ENCODE measurements around the gene PCDH10. TPM values are rescaled to one million over a fixed set of nuclear protein-coding genes. Genes with fewer than 3 reads are reported as not detected.

The PCDH10 gene
- total RNA-seq, 1 donor from 2014 or later: 0.71 TPM

DNA sequence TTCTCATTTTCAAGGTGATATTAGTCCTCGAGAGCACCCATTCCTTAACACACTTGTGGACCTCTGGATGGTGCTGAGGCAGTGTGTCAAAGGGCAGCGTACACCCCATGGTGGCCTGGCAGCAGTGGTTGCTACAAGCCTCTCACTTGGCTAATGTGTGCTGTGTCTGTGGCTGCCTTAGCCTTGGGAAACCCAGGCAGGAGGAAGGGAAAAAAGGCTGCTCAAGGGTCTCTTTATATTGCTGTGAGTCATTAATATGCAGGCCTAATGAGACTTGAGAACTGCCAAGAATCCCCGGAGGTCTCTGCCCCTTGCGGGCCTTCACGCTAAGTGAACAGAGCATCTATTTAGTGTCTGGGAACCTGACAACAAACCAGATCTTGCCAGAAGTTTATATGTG is 7.0 kb downstream of the PCDH10 start:
- TF ChIP-seq, protein P1, sequence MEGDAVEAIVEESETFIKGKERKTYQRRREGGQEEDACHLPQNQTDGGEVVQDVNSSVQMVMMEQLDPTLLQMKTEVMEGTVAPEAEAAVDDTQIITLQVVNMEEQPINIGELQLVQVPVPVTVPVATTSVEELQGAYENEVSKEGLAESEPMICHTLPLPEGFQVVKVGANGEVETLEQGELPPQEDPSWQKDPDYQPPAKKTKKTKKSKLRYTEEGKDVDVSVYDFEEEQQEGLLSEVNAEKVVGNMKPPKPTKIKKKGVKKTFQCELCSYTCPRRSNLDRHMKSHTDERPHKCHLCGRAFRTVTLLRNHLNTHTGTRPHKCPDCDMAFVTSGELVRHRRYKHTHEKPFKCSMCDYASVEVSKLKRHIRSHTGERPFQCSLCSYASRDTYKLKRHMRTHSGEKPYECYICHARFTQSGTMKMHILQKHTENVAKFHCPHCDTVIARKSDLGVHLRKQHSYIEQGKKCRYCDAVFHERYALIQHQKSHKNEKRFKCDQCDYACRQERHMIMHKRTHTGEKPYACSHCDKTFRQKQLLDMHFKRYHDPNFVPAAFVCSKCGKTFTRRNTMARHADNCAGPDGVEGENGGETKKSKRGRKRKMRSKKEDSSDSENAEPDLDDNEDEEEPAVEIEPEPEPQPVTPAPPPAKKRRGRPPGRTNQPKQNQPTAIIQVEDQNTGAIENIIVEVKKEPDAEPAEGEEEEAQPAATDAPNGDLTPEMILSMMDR (IDR thresholded peaks at IDR 0.05): no peak
- Histone ChIP-seq H3K36me3 (no peaks in the 10 kb centered on the region), H3K4me3 (no peak overlapping the region), H3K27me3 (ENCODE audit: low read depth) (peaks cover 38% of the 10 kb centered on the region), H3K9me3 (no peaks in the 10 kb centered on the region), H3K4me1 (peaks cover 23% of the 10 kb centered on the region), H3K27ac (no peak overlapping the region)
- ATAC-seq: no peak
- intact Hi-C loops (cut with DNase I): no loop called here
- no peak for DNase-seq

DNA sequence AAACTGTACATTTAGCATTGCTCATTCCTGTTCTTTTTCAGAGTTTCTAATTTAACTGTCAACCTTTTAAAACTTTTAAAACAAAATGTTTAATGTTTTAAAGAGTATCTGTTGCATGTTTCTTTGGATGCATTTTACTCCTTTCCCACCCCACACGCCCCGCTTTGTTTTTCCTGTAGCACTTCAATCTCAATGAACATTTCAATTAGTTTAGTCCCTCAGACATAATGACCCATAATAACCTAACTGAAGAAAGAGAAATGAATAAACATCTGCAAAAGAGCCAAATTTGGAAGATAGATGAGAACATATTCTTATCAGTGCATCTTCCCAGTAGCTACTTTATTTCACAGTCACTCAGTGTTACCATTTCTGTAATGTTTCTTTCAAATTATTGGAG is 7.5 kb downstream of the PCDH10 start:
- no peak overlapping the region for H3K27ac ChIP-seq
- no peak for ATAC-seq
- peaks cover 33% of the 10 kb centered on the region for H3K27me3 ChIP-seq (ENCODE audit: low read depth)

DNA sequence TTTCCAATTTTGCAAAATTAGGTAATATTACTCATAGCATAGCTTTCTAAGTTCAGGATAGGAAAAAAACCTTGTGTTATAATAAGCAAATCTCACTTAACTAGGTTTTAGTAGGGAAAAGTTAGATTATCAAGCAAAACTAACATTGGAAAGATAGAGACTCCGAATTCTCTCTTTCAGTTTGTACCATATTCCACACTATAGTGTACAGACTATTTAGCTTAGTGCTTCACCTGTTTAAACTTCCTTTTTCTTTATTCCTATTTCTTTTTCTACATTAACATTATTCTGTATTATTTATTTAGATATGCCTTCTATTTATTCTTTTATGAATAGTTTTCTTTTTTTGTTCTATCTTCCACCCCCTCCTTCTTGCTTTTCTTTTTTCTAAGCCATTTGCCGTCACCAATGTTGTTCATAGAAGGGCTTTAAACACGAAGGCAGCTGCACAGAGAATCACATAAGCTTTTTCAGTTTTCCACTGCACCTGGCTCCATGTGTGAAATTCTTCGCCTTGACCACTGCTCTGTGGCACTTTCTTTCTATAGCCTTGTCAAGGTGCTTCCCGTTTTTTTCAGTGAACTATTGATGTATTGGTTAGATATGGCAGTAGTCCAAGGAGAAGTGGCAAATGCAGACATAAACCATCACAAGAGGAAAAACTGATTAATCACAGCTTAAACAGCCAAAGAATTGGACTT is 8.5 kb downstream of the PCDH10 start:
- intact Hi-C loops (cut with DNase I): no loop called here
- H3K4me3 ChIP-seq: no peak overlapping the region
- no peak for ATAC-seq
- H3K4me1 ChIP-seq: peaks cover 7% of the 10 kb centered on the region
- no peak for DNase-seq
- TF ChIP-seq, protein P1 (IDR thresholded peaks at IDR 0.05): no peak
- H3K36me3 ChIP-seq: no peaks in the 10 kb centered on the region
- no peak overlapping the region for H3K27ac ChIP-seq
- H3K9me3 ChIP-seq: no peaks in the 10 kb centered on the region
- H3K27me3 ChIP-seq (ENCODE audit: low read depth): peaks cover 23% of the 10 kb centered on the region

More for the DNA sequence above, 7.5 kb downstream of the PCDH10 start:
- no peaks in the 10 kb centered on the region for H3K9me3 ChIP-seq
- TF ChIP-seq, protein P1 (IDR thresholded peaks at IDR 0.05): no peak
- no peaks in the 10 kb centered on the region for H3K36me3 ChIP-seq
- H3K4me1 ChIP-seq: peaks cover 18% of the 10 kb centered on the region
- DNase-seq: no peak
- H3K4me3 ChIP-seq: no peak overlapping the region
- intact Hi-C loops (cut with DNase I): no loop called here

DNA sequence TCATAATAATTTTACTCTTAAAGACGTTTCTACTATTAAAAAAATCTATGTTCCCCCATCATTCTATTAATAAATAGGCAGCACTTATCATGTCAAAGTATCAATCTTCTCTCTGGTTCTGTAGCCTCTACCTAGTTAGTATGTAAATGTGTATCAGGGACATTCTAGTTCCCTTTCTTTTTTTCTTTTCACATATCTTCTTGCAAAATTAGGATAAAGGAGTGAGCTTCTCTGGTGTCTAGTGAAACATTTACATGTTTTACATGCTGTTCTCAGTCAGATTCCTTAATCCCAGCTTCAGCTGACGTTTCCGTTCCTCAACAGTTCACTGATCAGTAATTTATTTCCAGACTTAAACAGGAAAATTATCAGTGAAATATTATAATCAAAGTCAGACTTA is 11.8 kb downstream of the PCDH10 start:
- ATAC-seq: no peak
- H3K27ac ChIP-seq: no peak overlapping the region
- H3K4me3 ChIP-seq: no peak overlapping the region
- H3K27me3 ChIP-seq (ENCODE audit: low read depth): no peaks in the 10 kb centered on the region
- no peak for DNase-seq
- no peaks in the 10 kb centered on the region for H3K36me3 ChIP-seq
- TF ChIP-seq, protein P1 (IDR thresholded peaks at IDR 0.05): no peak
- no peaks in the 10 kb centered on the region for H3K9me3 ChIP-seq
- no peaks in the 10 kb centered on the region for H3K4me1 ChIP-seq
- intact Hi-C loops (cut with DNase I): no loop called here

DNA sequence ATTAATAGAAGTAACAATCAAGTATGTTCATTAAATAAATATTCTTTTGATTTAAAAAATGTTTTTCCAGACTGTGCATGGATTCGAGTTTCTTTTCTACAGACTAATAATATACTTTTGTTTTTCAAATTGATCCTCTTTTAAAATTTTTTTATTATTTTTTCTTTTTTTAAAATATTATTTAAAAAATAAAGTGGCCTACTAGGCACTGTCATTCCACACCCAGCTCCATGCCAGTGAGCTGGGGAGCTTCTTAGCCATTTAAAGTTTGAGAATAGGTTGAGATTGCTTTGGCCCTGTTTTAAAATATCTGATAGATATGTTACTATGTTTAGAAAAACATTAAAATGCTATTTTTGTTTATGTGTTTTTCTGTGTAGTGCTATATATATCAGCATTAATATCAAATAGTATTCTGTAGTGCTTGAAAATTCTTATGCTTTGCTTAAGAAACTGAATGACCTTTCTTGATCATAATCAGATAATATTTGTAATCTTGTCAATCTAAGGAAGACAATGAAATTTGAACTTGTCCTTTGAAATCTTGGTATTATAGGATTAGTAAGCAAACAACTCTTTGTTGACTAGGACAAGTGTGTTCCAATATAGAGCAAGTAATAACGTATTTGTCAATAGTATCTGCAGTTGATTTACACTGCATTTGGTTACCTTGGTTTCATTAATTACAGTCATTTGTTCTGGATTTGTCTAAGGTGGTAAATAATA is 12.6 kb downstream of the PCDH10 start:
- Histone ChIP-seq H3K27me3 (ENCODE audit: low read depth) (no peaks in the 10 kb centered on the region), H3K27ac (no peak overlapping the region), H3K36me3 (no peaks in the 10 kb centered on the region), H3K4me1 (no peaks in the 10 kb centered on the region), H3K4me3 (no peak overlapping the region), H3K9me3 (no peaks in the 10 kb centered on the region)
- intact Hi-C loops (cut with DNase I): no loop called here
- ATAC-seq (no peak), DNase-seq (no peak)
- TF ChIP-seq, protein P1 (IDR thresholded peaks at IDR 0.05): no peak
